SK-N-SH (cell line): ENCODE measurements around the gene CDK14. TPM values are rescaled to one million over a fixed set of nuclear protein-coding genes. Genes with fewer than 3 reads are reported as not detected.

ENCODE experiments used
- CTCF ChIA-PET: fragments of 300-600, 350-600 bp; formaldehyde crosslinking; extraction: SDS; loops from one replicate; lab custom pipeline; 2021; lab: Yijun Ruan, JAX
- POLR2A ChIA-PET: fragments of 350-600 bp; sonication (Branson Sonifier 250); formaldehyde crosslinking; extraction: SDS; loops from one replicate; lab custom pipeline; 2020; ENCODE audit warnings: antibody characterized with exemption, inconsistent platforms; lab: Yijun Ruan, JAX
- DNase-seq: peaks from one replicate; pipeline ENCODE4 v3.0.0; 2012
- H2AFZ ChIP-seq: fragments of 200-600 bp; sonication (generic); 2 replicates; pipeline ENCODE4 v1.8.1; 2016; ENCODE audit warnings: antibody characterized with exemption, mild to moderate bottlenecking, low read depth
- H3F3A ChIP-seq: fragments of 200-600 bp; sonication (generic); replicated peaks from 2 replicates; pipeline ENCODE3; 2016; ENCODE audit warnings: antibody characterized with exemption, mild to moderate bottlenecking; ENCODE audit not compliant: insufficient read depth
- H3K27ac ChIP-seq, 2 experiments: fragments of 200-500 bp in 1 of 2; fragments of 200-600 bp in 1 of 2; sonication (Bioruptor generic) in 1 of 2; sonication (generic), shearing (Covaris generic) in 1 of 2; 2 replicates each; pipeline versions ENCODE4 v1.5.1 to v1.6.1; 2014 to 2016; ENCODE audit warnings: low read depth in 2 of 2, inconsistent platforms in 1 of 2, low read length in 1 of 2, mild to moderate bottlenecking in 1 of 2, mixed read lengths in 1 of 2
- H3K27me3 ChIP-seq: fragments of 200-600 bp; sonication (generic), shearing (Covaris generic); 2 replicates; pipeline ENCODE4 v1.6.1; 2016; ENCODE audit warnings: mixed run types; ENCODE audit not compliant: insufficient read depth
- H3K36me3 ChIP-seq, 2 experiments: fragments of 200-500 bp in 1 of 2; fragments of 200-600 bp in 1 of 2; sonication (Bioruptor generic) in 1 of 2; sonication (generic) in 1 of 2; replicated peaks in 1 of 2; 2 replicates each; pipeline versions ENCODE3 to v1.5.1; 2014 to 2016; ENCODE audit warnings: low read length in 1 of 2, mild to moderate bottlenecking in 1 of 2; ENCODE audit not compliant: insufficient read depth in 2 of 2, control insufficient read depth in 1 of 2
- H3K4me1 ChIP-seq, 2 experiments: fragments of 200-500 bp in 1 of 2; fragments of 200-600 bp in 1 of 2; sonication (Bioruptor generic) in 1 of 2; sonication (generic), shearing (Covaris generic) in 1 of 2; 2 replicates each; pipeline versions ENCODE4 v1.5.1 to v1.6.1; 2014 to 2016; ENCODE audit warnings: low read depth in 1 of 2, low read length in 1 of 2, mixed run types in 1 of 2; ENCODE audit not compliant: insufficient read depth in 2 of 2, control insufficient read depth in 1 of 2
- H3K4me2 ChIP-seq: fragments of 200-600 bp; sonication (generic), shearing (Covaris generic); 2 replicates; pipeline ENCODE4 v1.6.1; 2017; ENCODE audit warnings: mixed run types
- H3K4me3 ChIP-seq, 2 experiments: fragments of 200-500 bp in 1 of 2; fragments of 200-600 bp in 1 of 2; sonication (Bioruptor generic) in 1 of 2; sonication (generic), shearing (Covaris generic) in 1 of 2; 2 replicates each; pipeline versions ENCODE4 v1.5.1 to v1.8.1; 2014 to 2016; ENCODE audit warnings: low read depth in 2 of 2, inconsistent platforms in 1 of 2, low read length in 1 of 2, mild to moderate bottlenecking in 1 of 2, mixed read lengths in 1 of 2, moderate library complexity in 1 of 2
- H3K79me2 ChIP-seq: fragments of 200-600 bp; sonication (generic); 2 replicates; pipeline ENCODE4 v1.8.1; 2017; ENCODE audit warnings: mild to moderate bottlenecking; ENCODE audit not compliant: insufficient read depth
- H3K9ac ChIP-seq: fragments of 200-600 bp; sonication (generic); 2 replicates; pipeline ENCODE4 v1.6.1; 2017; ENCODE audit warnings: mixed run types
- H3K9me2 ChIP-seq: fragments of 200-600 bp; sonication (generic); 2 replicates; pipeline ENCODE4 v1.6.1; 2017; ENCODE audit warnings: mixed run types
- H3K9me3 ChIP-seq: fragments of 200-600 bp; sonication (generic); 2 replicates; pipeline ENCODE4 v1.6.1; 2017; ENCODE audit warnings: mixed run types, mild to moderate bottlenecking, moderate library complexity
- H4K20me1 ChIP-seq: fragments of 200-600 bp; sonication (generic); 2 replicates; pipeline ENCODE4 v1.6.1; 2017; ENCODE audit warnings: mild to moderate bottlenecking, mixed run types; ENCODE audit not compliant: insufficient read depth
- CTCF ChIP-seq: fragments of 200-600 bp; sonication (generic); IDR thresholded peaks from 2 replicates; pipeline ENCODE4 v1.6.1; 2017; ENCODE audit warnings: antibody characterized with exemption, mild to moderate bottlenecking, moderate library complexity
- ELF1 ChIP-seq: IDR thresholded peaks from 2 replicates; pipeline ENCODE4 v1.4.0; 2012
- EP300 ChIP-seq, 2 experiments: IDR thresholded peaks; 2 replicates each; pipeline versions ENCODE4 v1.4.0 to v1.6.1; 2012; ENCODE audit warnings: borderline replicate concordance in 1 of 2, low read depth in 1 of 2, low read length in 1 of 2
- FOXJ3 ChIP-seq: sonication (generic); formaldehyde crosslinking; IDR thresholded peaks from 2 replicates; pipeline ENCODE4 v1.5.1; 2020; ENCODE audit warnings: mild to moderate bottlenecking, missing genetic modification reagents
- GABPA ChIP-seq: IDR thresholded peaks from 2 replicates; pipeline ENCODE4 v1.4.0; 2012; ENCODE audit warnings: low read depth, mild to moderate bottlenecking
- GATA2 ChIP-seq: sonication (generic); formaldehyde crosslinking; IDR thresholded peaks from 2 replicates; pipeline ENCODE4 v1.5.0; 2020; ENCODE audit warnings: mild to moderate bottlenecking, missing genetic modification reagents
- JUND ChIP-seq: IDR thresholded peaks from 2 replicates; pipeline ENCODE4 v1.4.0; 2012
- MEF2A ChIP-seq: IDR thresholded peaks from 2 replicates; pipeline ENCODE4 v1.4.0; 2012; ENCODE audit warnings: low read depth, borderline replicate concordance
- NFIC ChIP-seq: IDR thresholded peaks from 2 replicates; pipeline ENCODE4 v1.4.0; 2012; ENCODE audit warnings: borderline replicate concordance
- NRF1 ChIP-seq: IDR thresholded peaks from 2 replicates; pipeline ENCODE4 v1.6.1; 2012; ENCODE audit warnings: low read depth, mild to moderate bottlenecking, low read length
- RCOR1 ChIP-seq: fragments of 150-350 bp; IDR thresholded peaks from 2 replicates; pipeline ENCODE4 v1.6.1; 2017; ENCODE audit warnings: antibody characterized with exemption, low read length
- RFX5 ChIP-seq: IDR thresholded peaks from 2 replicates; pipeline ENCODE4 v1.6.1; 2012; ENCODE audit warnings: mild to moderate bottlenecking, improper control_type of control experiment, low read length
- RXRA ChIP-seq: IDR thresholded peaks from 2 replicates; pipeline ENCODE4 v1.4.0; 2012; ENCODE audit warnings: low read depth, mild to moderate bottlenecking, borderline replicate concordance
- TAF1 ChIP-seq: IDR thresholded peaks from 2 replicates; pipeline ENCODE4 v1.6.1; 2012; ENCODE audit warnings: low read depth, mild to moderate bottlenecking, low read length, moderate library complexity, borderline replicate concordance
- TCF12 ChIP-seq: IDR thresholded peaks from 2 replicates; pipeline ENCODE4 v1.4.0; 2012
- YY1 ChIP-seq: IDR thresholded peaks from 2 replicates; pipeline ENCODE4 v1.4.0; 2012; ENCODE audit warnings: low read depth, mild to moderate bottlenecking
- WGBS: methylation state at CpG from one replicate; pipeline ENCODE4 v1.1.6; 2017; ENCODE audit warnings: low lambda C conversion rate; 5-methylcytosine and 5-hydroxymethylcytosine counted together
- polyA plus RNA-seq, 3 experiments: library from polyadenylated mRNA; depleted of rRNA; stranded (reverse); fragments of >200 nt; gene quantifications; 2 replicates each; pipeline ENCODE4 v1.2.3, GENCODE V29; 2012
- TF ChIP-seq, protein P1 (sequence below): fragments of 150-350 bp; IDR thresholded peaks from 2 replicates; pipeline ENCODE4 v1.6.1; 2017; ENCODE audit warnings: antibody characterized with exemption, low read length, low read depth, borderline replicate concordance
- TF ChIP-seq, protein P2 (sequence below): IDR thresholded peaks from 2 replicates; pipeline ENCODE4 v1.4.0; 2012; ENCODE audit warnings: low read depth
- TF ChIP-seq, protein P3 (sequence below): fragments of 150-350 bp; IDR thresholded peaks from 2 replicates; pipeline ENCODE4 v1.6.1; 2016; ENCODE audit warnings: mild to moderate bottlenecking, low read depth, low read length
- TF ChIP-seq, protein P4 (sequence below): IDR thresholded peaks from 2 replicates; pipeline ENCODE4 v1.4.0; 2012; ENCODE audit warnings: low read depth, borderline replicate concordance

The CDK14 gene
- polyA plus RNA-seq, 1 of the 3 experiments (the other 2 are of a cell fraction), result 13.9 TPM

DNA sequence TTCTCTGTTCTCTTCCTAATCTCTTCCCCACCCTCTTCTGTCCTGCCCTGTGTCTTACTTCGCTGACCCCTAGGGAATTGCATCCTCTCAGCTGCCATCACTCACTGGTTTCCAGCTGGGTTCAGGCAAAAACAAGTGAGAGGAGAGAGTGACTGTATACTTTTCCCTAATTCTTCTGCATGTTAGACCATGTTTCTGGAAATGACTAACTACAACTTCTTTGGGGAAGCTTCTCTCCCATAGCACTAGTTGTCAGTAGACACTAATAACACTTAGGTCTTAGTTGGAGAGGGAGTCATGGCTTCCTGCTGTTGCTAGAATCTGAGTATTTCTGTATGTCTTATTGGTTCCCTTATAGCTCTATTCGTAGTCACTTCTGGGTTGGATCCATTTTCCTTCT lies 369.1 kb downstream of the CDK14 start:
- CTCF ChIA-PET, result interaction anchor here (1.2 kb wide), 2 partner anchors 68 to 71 kb away, joined by 3 to 4 read pairs; no protein-coding TSS in a partner anchor
- Histone ChIP-seq H3K9me2 (no peaks in the 10 kb centered on the region), H3K27me3 (no peaks in the 10 kb centered on the region), H3K4me1 (peaks cover 0 to 2% of the 10 kb centered on the region in 2 experiments; a peak in 2 of 4 replicates)
- TF ChIP-seq, protein P1, sequence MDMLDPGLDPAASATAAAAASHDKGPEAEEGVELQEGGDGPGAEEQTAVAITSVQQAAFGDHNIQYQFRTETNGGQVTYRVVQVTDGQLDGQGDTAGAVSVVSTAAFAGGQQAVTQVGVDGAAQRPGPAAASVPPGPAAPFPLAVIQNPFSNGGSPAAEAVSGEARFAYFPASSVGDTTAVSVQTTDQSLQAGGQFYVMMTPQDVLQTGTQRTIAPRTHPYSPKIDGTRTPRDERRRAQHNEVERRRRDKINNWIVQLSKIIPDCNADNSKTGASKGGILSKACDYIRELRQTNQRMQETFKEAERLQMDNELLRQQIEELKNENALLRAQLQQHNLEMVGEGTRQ, result no peak
- no peak for TF ChIP-seq TCF12
- TF ChIP-seq, protein P2, sequence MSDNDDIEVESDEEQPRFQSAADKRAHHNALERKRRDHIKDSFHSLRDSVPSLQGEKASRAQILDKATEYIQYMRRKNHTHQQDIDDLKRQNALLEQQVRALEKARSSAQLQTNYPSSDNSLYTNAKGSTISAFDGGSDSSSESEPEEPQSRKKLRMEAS, result no peak
- no peak for TF ChIP-seq JUND
- no peak for TF ChIP-seq NRF1
- TF ChIP-seq, protein P3, sequence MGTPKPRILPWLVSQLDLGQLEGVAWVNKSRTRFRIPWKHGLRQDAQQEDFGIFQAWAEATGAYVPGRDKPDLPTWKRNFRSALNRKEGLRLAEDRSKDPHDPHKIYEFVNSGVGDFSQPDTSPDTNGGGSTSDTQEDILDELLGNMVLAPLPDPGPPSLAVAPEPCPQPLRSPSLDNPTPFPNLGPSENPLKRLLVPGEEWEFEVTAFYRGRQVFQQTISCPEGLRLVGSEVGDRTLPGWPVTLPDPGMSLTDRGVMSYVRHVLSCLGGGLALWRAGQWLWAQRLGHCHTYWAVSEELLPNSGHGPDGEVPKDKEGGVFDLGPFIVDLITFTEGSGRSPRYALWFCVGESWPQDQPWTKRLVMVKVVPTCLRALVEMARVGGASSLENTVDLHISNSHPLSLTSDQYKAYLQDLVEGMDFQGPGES, result no peak
- TF ChIP-seq, protein P4, sequence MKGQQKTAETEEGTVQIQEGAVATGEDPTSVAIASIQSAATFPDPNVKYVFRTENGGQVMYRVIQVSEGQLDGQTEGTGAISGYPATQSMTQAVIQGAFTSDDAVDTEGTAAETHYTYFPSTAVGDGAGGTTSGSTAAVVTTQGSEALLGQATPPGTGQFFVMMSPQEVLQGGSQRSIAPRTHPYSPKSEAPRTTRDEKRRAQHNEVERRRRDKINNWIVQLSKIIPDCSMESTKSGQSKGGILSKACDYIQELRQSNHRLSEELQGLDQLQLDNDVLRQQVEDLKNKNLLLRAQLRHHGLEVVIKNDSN, result no peak
- no peak for TF ChIP-seq CTCF
- TF ChIP-seq NFIC, result no peak
- no peak for TF ChIP-seq ELF1
- TF ChIP-seq TAF1, result no peak
- no peak for TF ChIP-seq FOXJ3 (CRISPR knock-in tag)
- TF ChIP-seq RFX5, result no peak
- TF ChIP-seq EP300 (IDR thresholded peaks at IDR 0.05; ENCODE audit: borderline replicate concordance in 1 of 2, low read depth in 1 of 2, low read length in 1 of 2), result no peak
- no peak for TF ChIP-seq YY1
- TF ChIP-seq MEF2A, result no peak
- TF ChIP-seq GATA2 (CRISPR knock-in tag), result no peak
- TF ChIP-seq GABPA, result no peak
- TF ChIP-seq RCOR1, result no peak
- no peak for TF ChIP-seq RXRA
- TF ChIP-seq, all 33 proteins: peak for 0
- no peaks in the 10 kb centered on the region for H3K9me3 ChIP-seq
- POLR2A ChIA-PET, result no interaction called here
- DNase-seq, result no peak
- no peaks in the 10 kb centered on the region for H3K79me2 ChIP-seq
- peaks cover 11% of the 10 kb centered on the region for H3F3A ChIP-seq
- peaks cover 0 to 26% of the 10 kb centered on the region in 2 experiments for H3K36me3 ChIP-seq
- H4K20me1 ChIP-seq, result no peaks in the 10 kb centered on the region
- H2AFZ ChIP-seq, result no peak overlapping the region
- no peak overlapping the region for H3K4me2 ChIP-seq
- no peak overlapping the region for H3K27ac ChIP-seq
- no peak overlapping the region for H3K4me3 ChIP-seq
- H3K9ac ChIP-seq, result no peak overlapping the region
- 78% methylated on average over 2 of the region's 2 CpGs for WGBS
